Fibroblast of skin of left quadriceps (primary cell): ENCODE data around the gene RBM17.
"Not testable (repeated sequence)": the region's sequence is repeated elsewhere in the genome, so short reads cannot be mapped to it uniquely, and the experiment has no call there.

Experiments used
- DNase-seq, 2 experiments: peaks; one replicate each; pipeline ENCODE4 v3.0.0-alpha.2; 2013; ENCODE audit warnings: low read depth in 2 of 2

Gene RBM17

GRCh38 chr10:6088721-6089333 is at the start of gene RBM17:
TSS of gene RBM17 (plus strand) at chr10:6089034. CDS start at chr10:6097066, 8,032 bp downstream.
- DNase-seq, result peak; percentile 90 to 92

DNA sequence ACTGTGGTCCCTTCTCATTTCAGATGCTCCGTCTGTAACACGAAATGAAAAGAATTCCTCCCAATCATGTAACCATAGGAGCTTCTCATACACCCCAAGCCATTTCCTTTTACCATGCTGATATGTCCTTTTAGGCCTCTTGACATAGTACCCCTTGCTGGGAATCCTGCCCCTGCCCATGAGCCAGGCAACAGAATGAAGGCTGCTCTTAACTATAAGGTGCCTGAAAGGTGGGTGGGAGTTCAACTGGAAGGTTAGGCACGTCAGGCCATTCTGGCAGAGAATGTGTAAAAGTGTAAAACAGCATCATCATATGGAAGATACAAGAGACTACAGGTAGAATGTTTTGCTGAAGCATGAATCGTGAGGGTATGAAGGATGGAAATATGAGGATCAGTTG is 49.1 kb upstream of the RBM17 start:
- no peak for DNase-seq

- no peak for DNase-seq
Observed at GRCh38 chr10:6040205-6040604, 48.6 kb upstream of the RBM17 start.

DNA sequence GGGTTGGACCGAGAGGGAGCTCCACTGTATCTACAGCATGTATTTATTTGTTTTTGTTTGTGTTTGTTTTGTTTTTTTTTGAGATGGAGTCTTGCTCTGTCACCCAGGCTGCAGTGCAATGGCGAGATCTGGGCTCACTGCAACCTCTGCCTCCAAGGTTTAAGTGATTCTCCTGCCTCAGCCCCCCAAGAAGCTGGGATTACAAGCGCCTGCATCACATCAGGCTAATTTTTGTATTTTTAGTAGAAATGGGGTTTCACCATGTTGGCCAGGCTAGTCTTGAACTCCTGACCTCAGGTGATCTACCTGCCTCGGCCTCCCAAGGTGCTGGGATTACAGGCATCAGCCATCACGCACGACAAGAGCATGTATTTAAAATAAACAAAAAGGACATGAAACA is 45.5 kb upstream of the RBM17 start:
- DNase-seq, result not testable (repeated sequence)

DNA sequence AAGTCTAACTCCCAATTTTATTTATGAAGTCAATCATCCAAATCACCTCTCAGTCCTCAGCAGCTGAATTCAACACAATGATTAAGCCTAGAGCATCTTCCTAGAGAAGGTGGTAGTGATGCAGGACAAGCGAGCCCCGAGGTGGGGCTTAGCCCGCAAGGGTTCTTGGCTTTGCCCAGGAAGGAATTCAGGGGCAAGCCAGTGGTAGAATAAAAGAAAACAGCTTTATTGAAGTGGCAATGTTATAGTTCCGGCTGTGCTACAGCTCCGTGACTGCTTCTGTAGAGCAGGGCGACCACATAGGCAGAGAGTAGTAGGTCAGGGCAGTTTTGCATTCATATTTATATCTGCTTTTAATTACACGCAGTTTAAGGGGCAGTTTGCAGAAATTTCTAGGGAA is 44.8 kb upstream of the RBM17 start:
- DNase-seq, result no peak

DNA sequence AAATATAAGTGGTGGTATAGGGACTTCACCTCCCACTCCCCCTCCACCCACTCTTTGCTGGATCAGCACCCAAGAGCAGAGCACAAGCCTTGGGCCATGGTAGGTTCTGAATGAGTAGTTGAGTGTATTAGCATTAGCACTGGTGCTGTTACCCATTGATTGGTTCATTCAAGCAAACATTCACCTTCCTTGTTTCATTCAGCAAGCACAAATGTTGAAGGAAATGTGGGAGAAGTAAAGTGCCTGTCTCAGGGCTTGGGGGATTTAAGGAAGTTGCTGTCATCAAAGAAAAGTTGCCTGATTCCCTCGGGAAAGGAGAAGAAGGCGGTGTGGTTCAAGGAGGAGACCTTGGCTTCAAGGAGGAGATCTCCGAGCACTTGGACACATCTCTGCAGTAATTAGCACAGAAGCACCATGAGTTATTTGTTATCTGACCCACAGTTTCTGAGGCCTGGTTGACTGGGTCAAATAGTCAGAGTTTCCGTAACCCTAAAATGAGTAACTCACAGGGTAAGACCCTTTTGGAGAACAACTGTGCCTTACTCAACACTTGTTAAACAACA is 44.0 kb upstream of the RBM17 start:
- no peak for DNase-seq

DNA sequence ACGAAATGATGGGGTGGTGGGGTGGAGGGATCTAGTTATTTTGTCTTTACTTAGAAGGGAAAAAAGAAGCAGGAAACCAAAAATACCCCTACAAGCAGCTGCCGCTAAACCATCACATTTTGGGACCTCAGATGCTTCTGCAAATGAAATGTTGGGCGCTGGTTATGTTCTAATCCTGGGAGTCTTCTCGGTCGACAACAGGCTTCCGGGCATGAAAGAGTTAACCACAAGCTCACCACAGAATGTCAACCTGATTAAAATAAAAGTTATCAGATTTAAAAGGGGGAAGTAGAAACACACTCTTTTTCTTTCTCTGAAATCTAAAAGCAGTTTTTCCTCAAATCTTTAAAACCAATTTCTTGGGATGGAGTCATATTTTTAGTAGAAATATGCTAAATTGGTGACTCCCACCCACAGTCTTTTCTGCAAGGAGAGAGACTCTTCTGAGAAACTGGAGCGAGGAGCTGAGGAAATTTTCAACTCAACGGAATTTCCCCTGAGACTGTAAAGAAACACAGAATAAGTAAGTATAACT is 43.5 kb upstream of the RBM17 start:
- DNase-seq, result no peak

DNA sequence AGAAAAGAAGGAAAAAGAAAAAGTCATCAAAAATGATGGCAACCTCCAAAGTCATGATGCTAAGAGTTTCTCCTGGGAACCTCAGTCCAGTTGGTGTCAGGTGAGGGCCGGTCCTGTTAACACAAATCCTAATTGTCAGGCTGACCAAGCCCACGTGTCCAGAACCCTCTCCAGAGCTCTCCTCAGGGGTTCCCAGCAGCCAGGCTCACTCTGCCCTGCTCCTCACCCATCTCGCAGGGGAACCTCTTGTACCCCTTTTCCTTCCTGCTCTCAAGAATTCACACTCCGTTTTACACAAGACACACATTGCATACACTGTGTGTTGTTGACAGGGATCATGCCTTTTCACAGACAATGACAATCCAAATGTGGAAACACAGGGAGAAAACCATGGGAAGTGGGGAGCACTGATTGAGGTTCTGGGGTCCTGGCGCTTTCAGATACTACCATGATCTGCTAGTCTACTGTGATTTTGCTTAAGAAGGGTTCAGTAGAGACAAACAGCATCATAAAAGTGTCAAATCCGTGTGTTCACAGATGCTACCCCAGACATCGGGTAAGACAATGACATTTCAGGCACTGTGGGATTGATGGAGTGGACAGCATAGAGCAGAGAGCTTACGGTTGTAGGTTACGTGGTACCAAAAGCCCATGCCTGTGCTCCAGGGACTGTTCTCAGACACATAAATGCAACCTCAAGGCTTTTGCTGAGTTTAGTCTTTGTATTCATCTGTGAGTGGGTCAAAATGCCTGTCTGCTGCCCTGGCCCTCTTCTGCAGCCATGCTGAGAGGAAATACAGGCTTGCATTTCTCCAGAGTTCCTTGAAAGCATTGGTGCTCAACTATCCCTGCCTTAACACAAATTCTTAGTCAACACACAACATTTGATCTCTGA is 42.7 kb upstream of the RBM17 start:
- DNase-seq, result no peak

DNA sequence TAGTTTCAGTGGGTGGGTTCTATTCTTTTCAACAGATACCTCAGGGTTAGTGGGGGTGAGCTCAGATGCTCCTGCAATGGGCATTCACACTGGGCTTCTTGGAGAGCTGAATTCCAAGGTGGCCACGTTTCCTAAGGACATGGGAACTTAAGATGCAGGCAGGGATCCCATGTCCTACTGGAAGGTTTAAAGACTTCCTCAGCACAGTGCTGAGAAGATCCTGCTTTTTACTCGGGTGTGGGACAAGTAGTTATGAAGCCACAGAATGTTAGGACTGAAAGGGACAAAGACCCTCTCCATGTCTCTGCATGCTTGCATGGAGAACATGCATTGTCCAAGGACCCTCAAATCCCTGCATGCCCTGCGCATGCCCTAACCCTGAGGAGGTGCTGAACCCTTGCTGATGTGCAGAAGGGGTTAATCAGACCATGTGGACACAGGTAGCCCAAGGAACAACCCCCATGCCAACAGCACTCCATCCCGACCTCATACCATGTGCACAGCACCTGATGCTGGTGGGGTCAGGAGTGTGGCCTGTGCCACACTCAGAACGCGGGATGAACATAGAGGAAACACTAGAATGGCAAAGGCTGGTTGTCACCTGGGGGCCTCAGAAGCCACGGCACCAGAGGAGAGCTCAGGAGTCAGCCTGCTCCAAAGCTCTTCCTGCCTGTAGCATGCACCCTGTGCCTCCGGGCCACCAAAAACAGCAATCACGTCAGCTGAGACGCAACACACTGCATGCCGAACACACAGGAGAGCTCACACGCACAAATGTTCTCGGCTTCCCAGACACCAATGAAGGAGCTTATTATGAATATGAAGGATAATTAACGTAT is 41.8 kb upstream of the RBM17 start:
- no peak for DNase-seq

DNA sequence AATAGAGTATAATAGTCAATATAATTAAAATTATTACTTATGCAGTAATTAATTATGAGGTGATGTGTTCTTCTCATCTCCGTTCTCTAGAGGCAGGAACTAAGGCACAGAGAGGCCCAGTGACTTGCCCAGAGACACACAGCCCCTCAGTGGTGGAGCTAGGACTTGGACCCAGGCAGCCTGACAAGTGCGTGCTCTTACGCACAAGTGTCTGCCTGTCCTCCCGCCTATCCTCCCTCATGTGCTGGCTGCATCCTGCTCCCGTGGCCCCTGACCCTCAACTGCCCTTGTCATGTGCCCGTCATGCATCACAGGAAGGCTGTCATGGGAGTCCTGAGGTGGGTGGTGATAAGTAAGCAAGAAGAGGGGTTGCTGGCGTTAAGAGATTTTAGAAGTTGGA is 41.0 kb upstream of the RBM17 start:
- no peak for DNase-seq

DNA sequence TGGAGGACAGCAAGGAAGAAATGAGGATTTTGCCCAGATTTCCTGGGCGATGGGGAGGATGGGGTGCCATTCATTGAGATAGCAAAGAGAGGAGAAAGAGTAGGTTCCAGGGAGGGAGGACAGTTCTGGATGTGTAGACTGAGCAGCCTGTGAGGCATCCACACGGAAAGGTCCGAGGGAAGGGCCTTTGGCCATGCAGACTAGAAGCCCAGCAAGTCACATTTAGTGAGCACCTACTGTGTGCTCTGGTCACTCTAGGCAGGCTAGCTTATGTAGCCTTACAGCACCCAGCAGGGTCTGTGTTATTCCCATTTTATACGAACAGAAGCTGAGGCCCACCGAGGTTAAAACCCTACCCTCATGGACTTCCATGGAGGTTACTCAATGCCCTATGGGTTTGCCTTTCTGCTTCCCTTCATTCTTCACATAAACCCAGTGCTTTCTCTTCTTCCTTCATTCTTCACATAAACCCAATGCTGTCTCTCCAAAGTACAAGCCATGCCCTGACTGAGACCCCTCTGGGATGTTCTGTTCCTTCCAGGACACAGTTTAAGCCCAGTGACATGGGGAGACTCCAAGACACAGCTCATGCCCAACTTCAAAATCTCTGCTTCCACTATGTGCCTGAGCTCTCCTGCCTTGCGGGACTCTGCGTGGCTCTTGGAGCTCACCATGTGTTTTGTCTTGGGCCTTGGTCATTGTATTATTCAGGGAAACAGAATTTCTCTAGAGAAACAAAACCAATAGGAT is 40.4 kb upstream of the RBM17 start:
- DNase-seq, result no peak

GRCh38 chr10:6049031-6049400 is 39.8 kb upstream of the RBM17 start:
- DNase-seq, result no peak

DNA sequence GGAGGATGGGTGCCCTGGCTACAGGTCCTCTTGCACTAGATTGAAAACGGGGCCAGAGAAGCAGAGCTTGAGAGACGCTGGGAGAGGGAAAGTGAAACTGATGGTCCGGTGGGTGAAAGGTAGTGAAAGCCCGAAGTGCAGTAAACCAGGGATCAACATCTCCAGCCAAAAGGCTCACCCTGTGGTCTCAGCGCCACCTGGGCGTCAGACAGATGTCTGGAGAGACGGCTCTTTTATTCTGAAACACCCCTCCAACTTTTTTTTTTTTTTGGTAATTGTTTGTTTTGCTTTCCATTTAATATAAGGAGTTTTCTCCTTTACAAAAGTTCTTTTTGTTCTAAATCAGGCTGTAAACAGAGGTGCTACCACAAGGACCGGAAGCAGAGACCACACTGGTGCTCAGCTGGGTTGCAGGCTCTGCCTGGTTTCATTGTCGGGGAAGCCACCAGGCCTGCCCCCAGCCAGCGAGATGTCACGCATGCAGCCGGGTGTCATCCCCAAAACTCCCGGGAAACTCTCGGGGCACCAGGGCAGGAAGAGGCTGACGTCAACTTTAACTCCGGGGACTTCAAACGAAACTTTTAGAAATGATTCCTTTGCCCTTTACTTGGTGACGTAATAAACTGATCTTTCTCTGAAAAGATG is 37.9 kb upstream of the RBM17 start:
- no peak for DNase-seq

DNA sequence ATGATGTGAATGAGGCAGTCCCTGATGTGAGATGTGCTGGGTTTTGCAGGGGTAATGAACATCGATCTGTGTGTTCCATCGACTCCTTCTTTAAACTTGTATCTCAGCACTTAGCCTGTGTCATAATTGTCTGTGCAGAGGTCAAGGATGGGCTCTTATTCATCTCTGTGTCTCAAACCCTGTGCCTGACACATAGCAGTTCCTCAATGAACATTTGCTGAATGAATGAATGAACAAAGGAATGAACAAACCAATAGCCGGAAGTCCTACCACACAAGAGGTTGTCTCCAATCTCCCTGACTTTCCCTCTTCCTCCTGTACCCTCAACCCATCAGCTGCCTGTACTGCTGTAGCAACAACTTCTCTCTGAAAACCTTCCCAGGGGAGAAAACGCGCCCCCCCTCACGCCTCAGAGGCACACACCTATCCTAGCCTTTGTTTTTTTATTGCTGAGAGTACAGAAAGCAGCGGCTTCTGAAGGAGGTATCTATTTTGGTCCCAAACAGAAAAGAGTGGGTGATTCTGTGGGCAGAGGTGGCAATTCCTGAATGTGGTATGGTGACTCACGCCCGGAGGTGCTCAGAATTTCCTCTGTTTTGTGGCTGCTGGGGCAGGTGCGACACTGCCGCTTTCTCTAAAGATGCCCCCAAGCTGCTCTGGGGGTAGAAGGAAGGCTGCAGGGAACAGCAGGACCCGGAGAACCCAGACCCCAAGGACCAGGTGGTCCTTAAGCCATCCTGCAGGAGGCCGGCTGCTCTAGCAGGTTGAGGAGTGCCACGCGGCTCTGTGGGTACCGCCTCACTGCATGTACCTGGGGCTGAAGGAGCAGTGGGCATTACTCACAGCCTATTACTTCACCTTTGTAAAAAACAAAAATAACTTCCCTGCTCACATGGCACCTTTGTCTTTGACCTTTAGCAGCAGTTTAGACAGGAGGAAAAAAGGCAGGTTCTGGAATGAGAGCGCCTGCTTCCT is 36.3 kb upstream of the RBM17 start:
- DNase-seq, result no peak

DNA sequence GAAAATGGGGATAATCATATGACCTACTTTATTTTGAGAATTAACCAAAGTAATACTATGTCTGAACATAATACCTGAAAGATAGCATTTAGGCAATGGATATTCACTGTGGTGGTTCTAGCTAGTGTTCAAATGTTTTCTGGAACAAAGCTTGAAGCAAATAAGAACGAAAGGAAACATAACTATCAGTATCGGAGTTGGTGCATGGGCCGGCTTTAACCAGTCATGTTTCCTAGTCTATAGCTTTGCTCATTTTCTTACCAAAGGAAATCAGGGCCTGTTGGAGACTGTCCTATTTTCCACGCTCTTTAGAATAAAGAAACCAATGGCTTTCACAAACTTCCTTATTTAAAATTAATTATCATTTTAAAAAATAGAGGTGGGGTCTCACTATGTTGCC is 35.5 kb upstream of the RBM17 start:
- DNase-seq, result no peak

DNA sequence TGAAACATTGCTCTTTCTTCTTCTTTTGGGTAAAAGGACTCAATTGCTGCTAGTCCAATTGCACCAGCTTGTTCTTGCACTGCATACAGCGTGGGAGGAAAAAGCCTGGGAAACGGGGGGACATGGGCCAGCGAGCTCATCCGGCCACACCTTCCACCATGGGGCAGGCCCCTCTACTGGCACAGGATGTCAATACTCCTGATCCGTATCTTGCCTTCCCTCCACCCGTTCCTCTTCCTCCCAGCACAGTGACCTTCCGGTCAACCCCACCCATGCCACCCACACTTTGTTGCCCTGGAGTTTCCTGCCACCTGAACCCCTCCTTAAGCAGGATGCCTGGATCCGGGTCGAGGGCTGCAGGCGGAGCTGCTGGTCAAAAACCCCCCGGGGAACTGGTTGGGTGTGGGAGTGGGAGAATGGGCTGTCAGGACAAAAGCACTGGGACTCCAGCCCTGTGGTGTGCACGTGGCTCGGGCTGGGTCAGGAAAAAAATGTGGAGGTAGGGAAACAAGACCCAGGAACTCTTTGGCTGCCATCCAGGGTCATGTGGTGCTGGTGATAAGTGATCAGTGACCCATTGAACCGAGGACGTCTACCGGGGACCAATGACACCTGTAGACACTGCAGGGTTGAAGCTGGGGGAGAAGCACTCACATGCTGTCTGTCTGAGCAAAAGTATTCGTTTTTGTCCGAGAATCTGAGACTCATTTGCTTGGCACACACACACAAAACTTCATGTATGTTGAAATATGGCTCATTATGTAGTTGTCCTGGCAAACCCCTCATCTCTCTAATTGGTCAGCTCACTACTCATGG is 34.8 kb upstream of the RBM17 start:
- no peak for DNase-seq

- no peak for DNase-seq
Observed at GRCh38 chr10:6054884-6055283, 34.0 kb upstream of the RBM17 start.

DNA sequence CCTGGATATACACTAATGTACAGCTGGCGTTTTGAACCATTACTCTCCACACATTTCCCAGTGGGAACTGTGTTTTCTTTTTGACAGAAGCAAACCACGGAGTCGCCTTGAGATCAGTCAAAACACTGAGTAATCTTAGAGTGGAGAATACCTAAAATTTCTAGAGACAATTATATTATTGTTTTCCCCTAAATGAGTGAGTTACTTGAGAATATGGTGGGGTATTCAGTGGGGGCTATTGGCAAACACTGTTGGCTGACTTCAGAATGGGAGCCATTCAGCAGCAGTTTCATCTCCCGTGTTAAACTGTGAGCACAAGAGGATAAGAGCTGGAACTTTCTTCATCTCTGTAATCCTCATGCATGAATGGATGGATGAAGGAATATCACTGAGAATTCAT is 32.9 kb upstream of the RBM17 start:
- no peak for DNase-seq
